Astrocyte (in vitro differentiated cells and primary cell): Measurements from ENCODE around the gene SEMA3B. TPM values are rescaled to one million over a fixed set of nuclear protein-coding genes. Genes with fewer than 3 reads are reported as not detected.
A peak's percentile ranks its signal among the peaks of the same experiment; 100 is the strongest.

Source experiments
- DNase-seq: peaks from one replicate; pipeline ENCODE4 v3.0.0-alpha.2; 2010; ENCODE audit warnings: low read depth
- FAIRE-seq: peaks from 2 replicates; lab custom pipeline; 2011; peaks lifted over from hg19 to GRCh38; lab: Jason Lieb, UNC
- H2AFZ ChIP-seq: 2 replicates; pipeline ENCODE4 v1.6.0; 2012; ENCODE audit warnings: low read depth, low read length, inconsistent platforms
- H3K27ac ChIP-seq: 2 replicates; pipeline ENCODE4 v1.5.1; 2011; ENCODE audit warnings: low read depth, low read length, inconsistent platforms
- H3K27me3 ChIP-seq: 2 replicates; pipeline ENCODE4 v1.6.0; 2011; ENCODE audit warnings: low read length, inconsistent platforms; ENCODE audit not compliant: insufficient read depth
- H3K36me3 ChIP-seq: 2 replicates; pipeline ENCODE4 v1.5.1; 2011; ENCODE audit warnings: low read length, inconsistent platforms; ENCODE audit not compliant: insufficient read depth
- H3K4me1 ChIP-seq: 2 replicates; pipeline ENCODE4 v1.5.1; 2011; ENCODE audit warnings: low read length, inconsistent platforms; ENCODE audit not compliant: insufficient read depth
- H3K4me2 ChIP-seq: 2 replicates; pipeline ENCODE4 v1.6.0; 2012; ENCODE audit warnings: low read length, inconsistent platforms
- H3K4me3 ChIP-seq: 2 replicates; pipeline ENCODE4 v1.5.1; 2011; ENCODE audit warnings: low read depth, mild to moderate bottlenecking, low read length, inconsistent platforms; ENCODE audit not compliant: insufficient read depth
- H3K79me2 ChIP-seq: 2 replicates; pipeline ENCODE4 v1.6.0; 2012; ENCODE audit warnings: mild to moderate bottlenecking, low read length, inconsistent platforms; ENCODE audit not compliant: insufficient read depth
- H3K9ac ChIP-seq: 2 replicates; pipeline ENCODE4 v1.6.0; 2012; ENCODE audit warnings: mild to moderate bottlenecking, low read length, inconsistent platforms
- H3K9me3 ChIP-seq: 2 replicates; pipeline ENCODE4 v1.5.1; 2012; ENCODE audit warnings: low read depth, mild to moderate bottlenecking, low read length, inconsistent platforms; ENCODE audit not compliant: insufficient read depth
- H4K20me1 ChIP-seq: 2 replicates; pipeline ENCODE4 v1.6.0; 2012; ENCODE audit warnings: low read length, inconsistent platforms; ENCODE audit not compliant: insufficient read depth
- H3K27ac Mint-ChIP-seq: one replicate; pipeline ENCODE4 v1.8.0; 2021; ENCODE audit warnings: mild to moderate bottlenecking, mixed read lengths; ENCODE audit not compliant: unreplicated experiment
- H3K27me3 Mint-ChIP-seq: one replicate; pipeline ENCODE4 v1.8.0; 2021; ENCODE audit warnings: low read depth, mixed read lengths; ENCODE audit not compliant: unreplicated experiment
- H3K36me3 Mint-ChIP-seq: one replicate; pipeline ENCODE4 v1.8.0; 2021; ENCODE audit warnings: low read depth, mixed read lengths; ENCODE audit not compliant: unreplicated experiment
- H3K4me1 Mint-ChIP-seq: one replicate; pipeline ENCODE4 v1.8.0; 2021; ENCODE audit warnings: low read depth, mixed read lengths; ENCODE audit not compliant: unreplicated experiment
- H3K4me3 Mint-ChIP-seq: one replicate; pipeline ENCODE4 v1.8.0; 2021; ENCODE audit warnings: mild to moderate bottlenecking, moderate library complexity, mixed read lengths; ENCODE audit not compliant: unreplicated experiment
- H3K9me3 Mint-ChIP-seq: one replicate; pipeline ENCODE4 v1.8.0; 2021; ENCODE audit warnings: mild to moderate bottlenecking, mixed read lengths; ENCODE audit not compliant: unreplicated experiment
- EZH2 ChIP-seq: IDR thresholded peaks from 2 replicates; pipeline ENCODE4 v1.6.1; 2012; ENCODE audit warnings: mild to moderate bottlenecking, low read length, inconsistent platforms; ENCODE audit not compliant: insufficient read depth
- total RNA-seq: library from RNA; stranded (reverse); gene quantifications from 2 replicates; pipeline ENCODE4 v1.2.1, GENCODE V29; 2021
- TF ChIP-seq, protein P1 (sequence below): IDR thresholded peaks from 2 replicates; pipeline ENCODE4 v1.5.1; 2011; ENCODE audit warnings: low read depth, mild to moderate bottlenecking, inconsistent platforms, low read length, moderate library complexity; ENCODE audit not compliant: insufficient read depth

Gene SEMA3B
- total RNA-seq, 1 donor from 2014 or later: 5.9 TPM

DNA sequence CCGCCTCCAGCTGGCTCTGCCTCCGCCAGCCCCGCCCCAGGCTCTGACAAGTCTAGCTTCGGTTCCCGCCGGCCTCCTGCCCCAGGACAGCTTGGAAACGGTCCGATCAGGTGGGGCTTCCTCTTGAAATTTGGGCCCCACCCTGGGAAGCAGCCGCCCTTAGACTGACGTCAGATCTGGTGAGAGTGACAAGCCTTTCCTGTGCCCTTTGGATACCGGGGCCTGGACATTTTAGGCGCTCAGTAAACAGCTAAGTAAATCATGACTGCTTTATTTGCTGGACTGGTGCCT, 30.6 kb downstream of the SEMA3B start:
- H3K27me3 ChIP-seq: no peaks in the 10 kb centered on the region
- H3K79me2 ChIP-seq: peaks cover 7% of the 10 kb centered on the region
- no peaks in the 10 kb centered on the region for H3K36me3 ChIP-seq
- DNase-seq: no peak
- Mint-ChIP-seq H3K27me3 (no peaks in the 10 kb centered on the region), H3K27ac (peak overlapping the region; percentile 89), H3K36me3 (no peaks in the 10 kb centered on the region), H3K9me3 (no peaks in the 10 kb centered on the region), H3K4me3 (peak overlapping the region; percentile 96), H3K4me1 (peaks cover 8% of the 10 kb centered on the region)
- H3K9ac ChIP-seq: peak overlapping the region; percentile 78
- peak overlapping the region; percentile 61 for H3K4me3 ChIP-seq
- TF ChIP-seq, protein P1, sequence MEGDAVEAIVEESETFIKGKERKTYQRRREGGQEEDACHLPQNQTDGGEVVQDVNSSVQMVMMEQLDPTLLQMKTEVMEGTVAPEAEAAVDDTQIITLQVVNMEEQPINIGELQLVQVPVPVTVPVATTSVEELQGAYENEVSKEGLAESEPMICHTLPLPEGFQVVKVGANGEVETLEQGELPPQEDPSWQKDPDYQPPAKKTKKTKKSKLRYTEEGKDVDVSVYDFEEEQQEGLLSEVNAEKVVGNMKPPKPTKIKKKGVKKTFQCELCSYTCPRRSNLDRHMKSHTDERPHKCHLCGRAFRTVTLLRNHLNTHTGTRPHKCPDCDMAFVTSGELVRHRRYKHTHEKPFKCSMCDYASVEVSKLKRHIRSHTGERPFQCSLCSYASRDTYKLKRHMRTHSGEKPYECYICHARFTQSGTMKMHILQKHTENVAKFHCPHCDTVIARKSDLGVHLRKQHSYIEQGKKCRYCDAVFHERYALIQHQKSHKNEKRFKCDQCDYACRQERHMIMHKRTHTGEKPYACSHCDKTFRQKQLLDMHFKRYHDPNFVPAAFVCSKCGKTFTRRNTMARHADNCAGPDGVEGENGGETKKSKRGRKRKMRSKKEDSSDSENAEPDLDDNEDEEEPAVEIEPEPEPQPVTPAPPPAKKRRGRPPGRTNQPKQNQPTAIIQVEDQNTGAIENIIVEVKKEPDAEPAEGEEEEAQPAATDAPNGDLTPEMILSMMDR: no peak
- no peak for TF ChIP-seq EZH2
- peak overlapping the region; percentile 91 for H3K4me2 ChIP-seq
- FAIRE-seq: peak; percentile 37
- H2AFZ ChIP-seq: peak overlapping the region; percentile 89
- H3K9me3 ChIP-seq: no peaks in the 10 kb centered on the region
- peak overlapping the region; percentile 70 for H3K27ac ChIP-seq
- peaks cover 17% of the 10 kb centered on the region for H3K4me1 ChIP-seq
- no peaks in the 10 kb centered on the region for H4K20me1 ChIP-seq

DNA sequence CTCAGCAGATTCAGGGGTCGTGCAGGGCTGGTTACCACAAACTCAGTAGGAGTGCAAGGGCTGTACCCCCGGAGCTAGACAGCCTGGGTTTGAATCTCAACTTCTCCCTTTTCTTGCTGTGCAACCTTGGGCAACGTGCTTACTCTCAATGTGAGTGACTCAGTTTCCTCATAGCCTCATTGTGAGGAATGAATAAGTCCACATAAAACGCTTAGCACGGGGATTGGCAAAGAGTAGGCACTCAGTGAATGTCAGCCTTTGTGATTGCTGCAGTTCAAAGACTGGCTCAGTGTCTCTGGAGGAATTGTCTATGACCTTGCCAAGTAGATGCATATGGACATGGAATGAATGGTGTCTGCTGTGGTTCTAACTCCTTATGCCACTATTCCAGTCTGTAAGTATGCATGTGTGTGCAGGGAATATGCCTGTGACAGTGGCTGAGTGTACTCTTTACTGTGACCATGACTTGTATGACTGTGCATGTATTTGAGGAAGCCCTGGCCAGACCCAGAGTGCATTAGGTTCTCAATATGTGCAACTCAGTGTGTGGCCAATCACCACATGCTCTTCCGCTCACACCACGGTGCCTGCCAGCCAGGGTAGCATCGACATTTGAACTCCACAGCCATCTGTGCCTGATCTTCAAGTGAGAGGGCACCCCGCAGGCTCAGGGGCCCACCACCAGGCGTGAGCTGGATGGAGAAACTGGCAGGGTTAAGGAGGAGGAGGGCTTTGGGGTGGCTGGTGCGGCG, 31.2 kb downstream of the SEMA3B start:
- peak; percentile 47 for DNase-seq
- Histone ChIP-seq H4K20me1 (no peaks in the 10 kb centered on the region), H3K79me2 (peaks cover 7% of the 10 kb centered on the region), H3K27ac (peak overlapping the region; percentile 70), H3K4me2 (peak overlapping the region; percentile 91), H3K4me1 (peaks cover 17% of the 10 kb centered on the region), H3K27me3 (no peaks in the 10 kb centered on the region), H3K9ac (peak overlapping the region; percentile 78), H3K9me3 (no peaks in the 10 kb centered on the region), H2AFZ (peak overlapping the region; percentile 89), H3K36me3 (no peaks in the 10 kb centered on the region), H3K4me3 (peak overlapping the region; percentile 61)
- no peaks in the 10 kb centered on the region for H3K27me3 Mint-ChIP-seq
- peak overlapping the region; percentile 96 for H3K4me3 Mint-ChIP-seq
- FAIRE-seq: no peak
- peak overlapping the region; percentile 41 for H3K27ac Mint-ChIP-seq
- TF ChIP-seq EZH2: no peak
- TF ChIP-seq, protein P1: no peak
- peaks cover 11% of the 10 kb centered on the region for H3K4me1 Mint-ChIP-seq
- H3K9me3 Mint-ChIP-seq: no peaks in the 10 kb centered on the region
- no peaks in the 10 kb centered on the region for H3K36me3 Mint-ChIP-seq

DNA sequence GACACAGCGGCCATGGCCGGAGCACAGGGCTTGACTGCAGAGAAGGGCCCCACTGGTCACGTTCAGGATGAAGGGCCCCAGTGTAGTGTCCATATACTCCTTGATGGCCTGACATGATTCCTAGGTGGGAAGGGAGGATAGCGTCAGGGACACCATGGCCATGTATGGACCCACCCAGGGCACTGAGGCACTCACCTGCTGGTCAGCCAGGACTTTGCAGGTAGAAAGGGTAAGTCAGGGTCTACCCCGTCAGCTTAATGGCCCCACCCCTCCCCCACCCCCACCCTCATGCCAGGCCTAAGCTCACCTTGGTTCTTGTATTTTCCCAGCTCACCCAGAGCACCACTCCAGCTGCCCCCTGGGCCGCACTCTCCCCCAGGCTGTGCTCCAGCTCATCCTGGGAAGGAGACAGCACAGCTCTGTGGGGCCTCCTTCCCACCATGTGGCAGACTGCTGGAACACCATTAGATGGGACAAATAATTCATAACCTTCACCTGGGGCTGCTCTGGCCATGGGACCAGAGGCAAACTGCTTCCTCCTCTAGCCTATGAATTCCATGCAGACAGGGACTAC, 31.8 kb downstream of the SEMA3B start:
- no peak overlapping the region for H3K4me3 ChIP-seq
- peak overlapping the region; percentile 91 for H3K4me2 ChIP-seq
- H4K20me1 ChIP-seq: no peaks in the 10 kb centered on the region
- DNase-seq (no peak), FAIRE-seq (no peak)
- Mint-ChIP-seq H3K4me3 (no peak overlapping the region), H3K27ac (peak overlapping the region; percentile 38), H3K27me3 (no peaks in the 10 kb centered on the region), H3K9me3 (no peaks in the 10 kb centered on the region), H3K4me1 (peaks cover 11% of the 10 kb centered on the region), H3K36me3 (peaks cover 1% of the 10 kb centered on the region)
- H3K4me1 ChIP-seq: peaks cover 17% of the 10 kb centered on the region
- no peaks in the 10 kb centered on the region for H3K27me3 ChIP-seq
- TF ChIP-seq, protein P1: no peak
- TF ChIP-seq EZH2: no peak
- no peak overlapping the region for H3K27ac ChIP-seq
- peak overlapping the region; percentile 27 for H2AFZ ChIP-seq
- no peaks in the 10 kb centered on the region for H3K36me3 ChIP-seq
- H3K9ac ChIP-seq: no peak overlapping the region
- H3K9me3 ChIP-seq: no peaks in the 10 kb centered on the region
- peaks cover 7% of the 10 kb centered on the region for H3K79me2 ChIP-seq
